Gastroesophageal sphincter (tissue), 3 donors: Measurements from ENCODE around the gene DIP2C.

Experiments used
- CTCF ChIP-seq, 4 experiments: fragments of 200-600 bp in 2 of 4; fragments of 450-650 bp in 2 of 4; sonication (generic) in 1 of 4; IDR thresholded peaks; one replicate each; pipeline ENCODE4 v1.5.1; 2017 to 2019; ENCODE audit warnings: antibody characterized with exemption in 4 of 4, mild to moderate bottlenecking in 2 of 4, moderate library complexity in 2 of 4
- EP300 ChIP-seq: sonication (generic); formaldehyde crosslinking; IDR thresholded peaks from one replicate; pipeline ENCODE4 v1.6.1; 2017; ENCODE audit warnings: antibody characterized with exemption, mild to moderate bottlenecking
- POLR2A ChIP-seq, 2 donors: fragments of 450-650 bp; IDR thresholded peaks; one replicate each; pipeline ENCODE4 v1.6.1; 2017; ENCODE audit warnings: antibody characterized with exemption in 2 of 2, mild to moderate bottlenecking in 2 of 2, moderate library complexity in 1 of 2
- POLR2AphosphoS5 ChIP-seq: sonication (generic); formaldehyde crosslinking; IDR thresholded peaks from one replicate; pipeline ENCODE4 v1.6.1; 2017; ENCODE audit warnings: antibody characterized with exemption

- no peak for TF ChIP-seq CTCF (IDR thresholded peaks at IDR 0.05)
- no peak for TF ChIP-seq POLR2A (IDR thresholded peaks at IDR 0.05)
- no peak for TF ChIP-seq POLR2AphosphoS5
- TF ChIP-seq EP300 = no peak
Observed at GRCh38 chr10:723973-724372, 34.5 kb upstream of the DIP2C start.
